Bronchial epithelial cell (primary cell): ENCODE data around the gene KLHDC10. TPM values are rescaled to one million over a fixed set of nuclear protein-coding genes. Genes with fewer than 3 reads are reported as not detected.

Experiments used
- DNase-seq: peaks from one replicate; pipeline ENCODE4 v3.0.0-alpha.2; 2010; ENCODE audit warnings: low read depth
- FAIRE-seq: peaks from 2 replicates; lab custom pipeline; 2011; peaks lifted over from hg19 to GRCh38; lab: Jason Lieb, UNC
- H3K27me3 ChIP-seq: 2 replicates; pipeline ENCODE4 v1.5.1; 2011; ENCODE audit warnings: low read length; ENCODE audit not compliant: control insufficient read depth, insufficient read depth
- H3K36me3 ChIP-seq: 2 replicates; pipeline ENCODE4 v1.5.1; 2011; ENCODE audit warnings: low read length; ENCODE audit not compliant: control insufficient read depth, insufficient read depth
- H3K4me3 ChIP-seq: 2 replicates; pipeline ENCODE4 v1.5.1; 2011; ENCODE audit warnings: mild to moderate bottlenecking, low read depth, low read length, control low read depth
- CTCF ChIP-seq: IDR thresholded peaks from 2 replicates; pipeline ENCODE4 v1.5.1; 2011; ENCODE audit warnings: mild to moderate bottlenecking, moderate library complexity, low read length, control low read depth, inconsistent platforms; ENCODE audit not compliant: insufficient read depth, severe bottlenecking
- total RNA-seq: library from RNA; depleted of rRNA; stranded (reverse); fragments of >200 nt; gene quantifications from 2 replicates; pipeline ENCODE4 v1.2.1, GENCODE V29; 2014

Gene KLHDC10
- total RNA-seq, 1 donor from 2014 or later = 21.3 TPM

- FAIRE-seq = no peak
Measured at GRCh38 chr7:130096243-130096827, 26.0 kb downstream of the KLHDC10 start.

GRCh38 chr7:130099331-130099730 lies 29.0 kb downstream of the KLHDC10 start:
- no peak overlapping the region for H3K4me3 ChIP-seq
- DNase-seq (peak; percentile 11), FAIRE-seq (no peak)
- TF ChIP-seq CTCF = no peak
- H3K36me3 ChIP-seq = no peaks in the 10 kb centered on the region
- H3K27me3 ChIP-seq = no peaks in the 10 kb centered on the region

More at GRCh38 chr7:130096243-130096827, 26.0 kb downstream of the KLHDC10 start:
- no peak for TF ChIP-seq CTCF
- no peak overlapping the region for H3K4me3 ChIP-seq
- H3K36me3 ChIP-seq = no peaks in the 10 kb centered on the region
- DNase-seq = no peak
- H3K27me3 ChIP-seq = no peaks in the 10 kb centered on the region

DNA sequence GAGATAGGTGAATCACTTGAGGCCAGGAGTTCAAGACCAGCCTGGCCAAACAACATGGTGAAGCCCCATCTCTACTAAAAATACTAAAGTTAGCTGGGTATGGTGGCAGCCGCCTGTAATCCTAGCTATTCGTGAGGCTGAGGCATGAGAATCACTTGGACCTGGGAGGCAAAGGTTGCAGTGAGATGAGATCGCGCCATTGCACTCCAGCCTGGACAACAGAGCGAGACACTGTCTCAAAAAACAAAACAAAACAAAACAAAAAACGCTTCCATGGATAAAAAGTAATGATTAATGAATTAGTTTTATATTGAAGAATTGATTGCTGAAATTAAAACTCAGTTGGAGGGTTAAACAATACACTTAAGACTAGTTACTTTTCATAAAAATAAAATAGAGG lies 32.3 kb downstream of the KLHDC10 start:
- H3K4me3 ChIP-seq = no peak overlapping the region
- TF ChIP-seq CTCF = no peak
- H3K27me3 ChIP-seq = no peaks in the 10 kb centered on the region
- DNase-seq (no peak), FAIRE-seq (no peak)
- no peaks in the 10 kb centered on the region for H3K36me3 ChIP-seq

DNA sequence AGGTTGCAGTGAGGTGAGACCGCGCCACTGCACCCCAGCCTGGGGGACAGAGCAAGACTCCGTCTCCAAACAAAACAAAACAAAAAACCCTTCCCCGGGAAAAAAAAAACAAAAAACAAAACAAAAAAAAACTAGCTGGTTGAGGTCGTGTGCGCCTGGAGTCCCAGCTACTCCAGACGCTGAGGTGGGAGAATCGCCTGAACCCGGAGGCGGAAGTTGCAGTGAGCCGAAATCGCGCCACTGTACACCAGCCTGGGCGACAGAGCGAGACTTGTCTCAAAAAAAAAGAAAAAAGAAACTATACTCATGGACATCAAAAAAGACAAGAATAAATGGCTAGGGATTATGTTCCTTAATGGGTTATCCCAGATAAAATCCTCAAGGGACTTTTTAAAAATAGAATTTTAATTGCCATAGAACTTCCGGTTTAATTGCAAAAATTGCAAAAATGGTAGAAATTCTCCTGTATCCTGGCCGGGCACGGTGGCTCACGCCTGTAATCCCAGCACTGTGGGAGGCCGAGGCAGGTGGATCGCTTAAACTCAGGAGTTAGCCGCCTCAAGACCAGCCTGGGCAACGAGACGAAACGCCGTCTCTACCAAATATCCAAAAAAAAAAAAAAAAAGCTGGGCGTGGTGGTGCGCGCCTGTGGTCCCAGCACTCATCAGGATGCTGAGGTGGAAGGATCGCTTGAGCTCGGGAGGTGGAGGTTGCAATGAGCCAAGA lies 37.8 kb downstream of the KLHDC10 start:
- Histone ChIP-seq H3K27me3 (no peaks in the 10 kb centered on the region), H3K36me3 (no peaks in the 10 kb centered on the region), H3K4me3 (no peak overlapping the region)
- FAIRE-seq (no peak), DNase-seq (no peak)
- no peak for TF ChIP-seq CTCF

DNA sequence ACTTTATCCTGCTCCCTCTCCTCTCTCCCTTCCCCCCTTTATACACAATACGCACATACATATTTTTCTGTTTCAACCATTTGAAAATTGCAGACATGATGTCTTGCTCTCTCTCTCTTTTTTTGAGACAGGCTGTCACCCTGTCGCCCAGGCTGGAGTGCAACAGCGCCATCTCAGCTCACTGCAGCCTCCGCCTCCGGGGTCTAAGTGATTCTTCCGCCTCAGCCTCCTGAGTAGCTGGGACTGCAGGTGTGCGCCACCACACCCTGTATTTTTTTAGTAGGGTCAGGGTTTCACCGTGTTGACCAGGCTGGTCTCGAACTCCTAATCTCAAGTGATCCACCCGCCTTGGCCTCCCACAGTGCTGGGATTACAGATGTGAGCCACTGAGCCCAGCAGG lies 38.5 kb downstream of the KLHDC10 start:
- FAIRE-seq = no peak
- no peak for TF ChIP-seq CTCF
- DNase-seq = no peak
- no peak overlapping the region for H3K4me3 ChIP-seq
- no peaks in the 10 kb centered on the region for H3K36me3 ChIP-seq
- no peaks in the 10 kb centered on the region for H3K27me3 ChIP-seq
